Limb (tissue), 2 donors: ENCODE data around the gene PHKA1.
"Not testable (repeated sequence)": the region's sequence is repeated elsewhere in the genome, so short reads cannot be mapped to it uniquely, and the experiment has no call there.

Experiments used
- DNase-seq, 2 donors: peaks; one replicate each; pipeline ENCODE4 v3.0.0-alpha.2; 2016; ENCODE audit errors: extremely low spot score in 2 of 2

Gene PHKA1

GRCh38 chrX:72669508-72669907 is 44.6 kb downstream of the PHKA1 start:
- DNase-seq, result not testable (repeated sequence)

- DNase-seq, result no peak
These were observed 47.7 kb downstream of the PHKA1 start for GRCh38 chrX:72666451-72666850.

- DNase-seq, result no peak
These were observed 50.4 kb downstream of the PHKA1 start for GRCh38 chrX:72663737-72664136.

- DNase-seq, result no peak
These were observed 51.9 kb downstream of the PHKA1 start for GRCh38 chrX:72662020-72662747.

- DNase-seq, result no peak
These were observed 54.4 kb downstream of the PHKA1 start for GRCh38 chrX:72659723-72660122.

- no peak for DNase-seq
These were observed 62.0 kb downstream of the PHKA1 start for GRCh38 chrX:72652082-72652481.

GRCh38 chrX:72644946-72645345 is 69.2 kb downstream of the PHKA1 start:
- DNase-seq, result no peak

- no peak for DNase-seq
These were observed 72.5 kb downstream of the PHKA1 start for GRCh38 chrX:72641611-72642010.

- DNase-seq, result no peak
These were observed 78.2 kb downstream of the PHKA1 start for GRCh38 chrX:72635930-72636329.

GRCh38 chrX:72634331-72634730 is 79.8 kb downstream of the PHKA1 start:
- peak in 1 of 2 donors; percentile 38 for DNase-seq

- no peak for DNase-seq
These were observed 83.9 kb downstream of the PHKA1 start for GRCh38 chrX:72630185-72630584.

- no peak for DNase-seq
These were observed 89.9 kb downstream of the PHKA1 start for GRCh38 chrX:72624194-72624593.

GRCh38 chrX:72621625-72622485 is 92.3 kb downstream of the PHKA1 start:
- no peak for DNase-seq

- DNase-seq, result no peak
These were observed 92.9 kb downstream of the PHKA1 start for GRCh38 chrX:72621163-72621562.

GRCh38 chrX:72620550-72621145 is 93.5 kb downstream of the PHKA1 start:
- DNase-seq, result no peak

GRCh38 chrX:72609313-72609712 is 104.8 kb downstream of the PHKA1 start:
- DNase-seq, result no peak

GRCh38 chrX:72604705-72605104 is 109.4 kb downstream of the PHKA1 start:
- DNase-seq, result no peak

GRCh38 chrX:72604112-72604511 is 110.0 kb downstream of the PHKA1 start:
- DNase-seq, result no peak

- not testable (repeated sequence) for DNase-seq
These were observed 123.1 kb downstream of the PHKA1 start for GRCh38 chrX:72591038-72591437.

- DNase-seq, result no peak
These were observed 129.9 kb downstream of the PHKA1 start for GRCh38 chrX:72584163-72584562.

GRCh38 chrX:72576141-72576894 is 137.8 kb downstream of the PHKA1 start:
- no peak for DNase-seq

- DNase-seq, result no peak
These were observed 141.0 kb downstream of the PHKA1 start for GRCh38 chrX:72573158-72573511.
